T-cell (primary cell): ENCODE data around the gene FOXJ3. TPM values are rescaled to one million over a fixed set of nuclear protein-coding genes. Genes with fewer than 3 reads are reported as not detected.

ENCODE experiments used
- ATAC-seq, 4 experiments: fragments of 200-7000 bp in 3 of 4; fragments of 150-1000 bp in 1 of 4; cut with Tn5 transposase; replicated peaks in 1 of 4; 1 replicate in 3 of 4; 2 replicates in 1 of 4; pipeline ENCODE4 v1.10.0; 2021; ENCODE audit warnings: moderate library complexity in 3 of 4, mild to moderate bottlenecking in 2 of 4, moderate number of reproducible peaks in 1 of 4
- CTCF ChIA-PET, 2 donors: fragments of 300-600 bp; sonication (Branson Sonifier 250); formaldehyde crosslinking; loops; one replicate each; lab custom pipeline; 2022; ENCODE audit warnings: antibody characterized with exemption in 2 of 2; lab: Charles Lee
- POLR2A ChIA-PET, 2 donors: fragments of 300-600 bp; sonication (Branson Sonifier 250); formaldehyde crosslinking; loops; one replicate each; lab custom pipeline; 2022; ENCODE audit warnings: antibody characterized with exemption in 2 of 2; lab: Charles Lee
- DNase-seq, 35 experiments: peaks; one replicate each; pipeline versions ENCODE4 v3.0.0 to v3.0.0-alpha.2; 2013 to 2023
- H3K27ac ChIP-seq: one replicate; pipeline ENCODE4 v1.5.1; 2013; ENCODE audit warnings: low read length
- H3K27me3 ChIP-seq, 2 experiments: replicated peaks in 1 of 2; 1 replicate in 1 of 2; 2 replicates in 1 of 2; pipeline versions ENCODE4 v1.6.1 to v1.7.0; 2013; ENCODE audit warnings: low read length in 1 of 2, mixed read lengths in 1 of 2; ENCODE audit not compliant: control insufficient read depth in 2 of 2, insufficient read depth in 2 of 2; ENCODE audit errors: extremely low read depth in 1 of 2
- H3K36me3 ChIP-seq, 2 donors: 1 replicate in 1 of 2; 2 replicates in 1 of 2; pipeline versions ENCODE4 v1.6.1 to v1.7.0; 2013; ENCODE audit warnings: low read length in 1 of 2; ENCODE audit not compliant: control insufficient read depth in 2 of 2, insufficient read depth in 1 of 2; ENCODE audit errors: extremely low read depth in 1 of 2
- H3K4me1 ChIP-seq, 2 experiments: 1 replicate in 1 of 2; 2 replicates in 1 of 2; pipeline versions ENCODE4 v1.6.1 to v1.7.0; 2013; ENCODE audit warnings: low read length in 2 of 2, mixed read lengths in 1 of 2; ENCODE audit not compliant: insufficient read depth in 2 of 2, control insufficient read depth in 1 of 2; ENCODE audit errors: extremely low read depth in 1 of 2
- H3K4me3 ChIP-seq, 2 donors: 1 replicate in 1 of 2; 2 replicates in 1 of 2; pipeline versions ENCODE4 v1.5.1 to v1.7.0; 2013; ENCODE audit warnings: mild to moderate bottlenecking in 2 of 2, low read length in 1 of 2, moderate library complexity in 1 of 2; ENCODE audit not compliant: control insufficient read depth in 1 of 2; ENCODE audit errors: extremely low read depth in 1 of 2
- H3K9me3 ChIP-seq: 2 replicates; pipeline ENCODE4 v1.7.0; 2013
- H3K27ac Mint-ChIP-seq, 2 donors: one replicate each; pipeline ENCODE4 v1.8.0; 2020 to 2021; ENCODE audit warnings: mild to moderate bottlenecking in 2 of 2, mixed read lengths in 2 of 2
- H3K27me3 Mint-ChIP-seq, 2 donors: one replicate each; pipeline ENCODE4 v1.8.0; 2021 to 2022; ENCODE audit warnings: mixed read lengths in 2 of 2
- H3K36me3 Mint-ChIP-seq: one replicate; pipeline ENCODE4 v1.8.0; 2021; ENCODE audit warnings: mixed read lengths
- H3K4me1 Mint-ChIP-seq, 3 donors: one replicate each; pipeline ENCODE4 v1.8.0; 2020 to 2022; ENCODE audit warnings: mixed read lengths in 3 of 3, mild to moderate bottlenecking in 1 of 3
- H3K4me3 Mint-ChIP-seq, 3 donors: one replicate each; pipeline ENCODE4 v1.8.0; 2020 to 2022; ENCODE audit warnings: mild to moderate bottlenecking in 3 of 3, mixed read lengths in 3 of 3, moderate library complexity in 3 of 3
- H3K9me3 Mint-ChIP-seq, 3 donors: one replicate each; pipeline ENCODE4 v1.8.0; 2020 to 2022; ENCODE audit warnings: mixed read lengths in 3 of 3
- WGBS: methylation state at CpG from one replicate; pipeline ENCODE4 v1.1.5; 2013; ENCODE audit warnings: missing lambda C conversion rate; ENCODE audit not compliant: insufficient coverage; 5-methylcytosine and 5-hydroxymethylcytosine counted together
- total RNA-seq, 35 experiments: library from RNA in 6 of 35; stranded (reverse) in 6 of 35; fragments of 120-200 nt in 1 of 35; gene quantifications; one replicate each; pipeline versions ENCODE4 v1.2.1 to v1.2.4 and lab custom pipeline; 2013 to 2026

The FOXJ3 gene
- total RNA-seq, 5 donors from 2014 or later (not counting 1 experiment from before 2014, with no cell fraction given): 71.4 to 87.7 (median 77.8) TPM

GRCh38 chr1:42138586-42138985, 196.4 kb downstream of the FOXJ3 start:
- Histone ChIP-seq H3K4me3 (no peak overlapping the region), H3K4me1 (no peaks in the 10 kb centered on the region), H3K27me3 (peaks cover 0 to 16% of the 10 kb centered on the region in 2 experiments), H3K36me3 (no peaks in the 10 kb centered on the region), H3K9me3 (no peaks in the 10 kb centered on the region), H3K27ac (no peak overlapping the region)
- H3K4me1 Mint-ChIP-seq: peaks cover 5 to 7% (median 5%) of the 10 kb centered on the region in 3 donors
- no peak for DNase-seq
- H3K4me3 Mint-ChIP-seq: no peak overlapping the region
- 100% methylated on average over 1 of the region's 4 CpGs for WGBS
- no peaks in the 10 kb centered on the region for H3K9me3 Mint-ChIP-seq
- POLR2A ChIA-PET: no interaction called here
- CTCF ChIA-PET: no interaction called here
- no peaks in the 10 kb centered on the region for H3K36me3 Mint-ChIP-seq
- no peak overlapping the region for H3K27ac Mint-ChIP-seq
- peaks cover 11 to 25% of the 10 kb centered on the region in 2 donors for H3K27me3 Mint-ChIP-seq
- no peak for ATAC-seq

GRCh38 chr1:42137766-42138165, 197.3 kb downstream of the FOXJ3 start:
- H3K9me3 ChIP-seq: no peaks in the 10 kb centered on the region
- no peak overlapping the region for H3K27ac Mint-ChIP-seq
- H3K4me3 ChIP-seq: no peak overlapping the region
- H3K27me3 Mint-ChIP-seq: peaks cover 11 to 20% of the 10 kb centered on the region in 2 donors
- H3K27me3 ChIP-seq: peaks cover 0 to 15% of the 10 kb centered on the region in 2 experiments
- ChIA-PET POLR2A (no interaction called here), CTCF (no interaction called here)
- no peaks in the 10 kb centered on the region for H3K9me3 Mint-ChIP-seq
- no peaks in the 10 kb centered on the region for H3K4me1 ChIP-seq
- 93% methylated on average over 7 of the region's 10 CpGs for WGBS
- no peak overlapping the region for H3K27ac ChIP-seq
- no peak for DNase-seq
- H3K4me1 Mint-ChIP-seq: no peaks in the 10 kb centered on the region
- no peaks in the 10 kb centered on the region for H3K36me3 ChIP-seq
- H3K4me3 Mint-ChIP-seq: no peak overlapping the region
- ATAC-seq: no peak
- no peaks in the 10 kb centered on the region for H3K36me3 Mint-ChIP-seq

GRCh38 chr1:42136466-42136865, 198.6 kb downstream of the FOXJ3 start:
- DNase-seq (no peak), ATAC-seq (no peak)
- Mint-ChIP-seq H3K9me3 (no peaks in the 10 kb centered on the region), H3K36me3 (no peaks in the 10 kb centered on the region), H3K27ac (no peak overlapping the region), H3K27me3 (peaks cover 6 to 16% of the 10 kb centered on the region in 2 donors), H3K4me3 (no peak overlapping the region), H3K4me1 (no peaks in the 10 kb centered on the region)
- Histone ChIP-seq H3K9me3 (no peaks in the 10 kb centered on the region), H3K4me1 (no peaks in the 10 kb centered on the region), H3K27me3 (peaks cover 0 to 8% of the 10 kb centered on the region in 2 experiments), H3K27ac (no peak overlapping the region), H3K36me3 (no peaks in the 10 kb centered on the region), H3K4me3 (no peak overlapping the region)
- ChIA-PET POLR2A (no interaction called here), CTCF (no interaction called here)

GRCh38 chr1:42135426-42135825, 199.6 kb downstream of the FOXJ3 start:
- Mint-ChIP-seq H3K27me3 (peaks cover 6 to 10% of the 10 kb centered on the region in 2 donors), H3K4me3 (no peak overlapping the region), H3K27ac (no peak overlapping the region), H3K4me1 (no peaks in the 10 kb centered on the region), H3K36me3 (no peaks in the 10 kb centered on the region), H3K9me3 (no peaks in the 10 kb centered on the region)
- Histone ChIP-seq H3K27ac (no peak overlapping the region), H3K36me3 (no peaks in the 10 kb centered on the region), H3K27me3 (peaks cover 0 to 8% of the 10 kb centered on the region in 2 experiments), H3K4me3 (no peak overlapping the region), H3K4me1 (no peaks in the 10 kb centered on the region), H3K9me3 (no peaks in the 10 kb centered on the region)
- DNase-seq (no peak), ATAC-seq (no peak)
- ChIA-PET CTCF (no interaction called here), POLR2A (no interaction called here)
- WGBS: 70% methylated on average over 2 of the region's 3 CpGs

GRCh38 chr1:42133809-42134526, 201.1 kb downstream of the FOXJ3 start:
- no peak overlapping the region for H3K4me3 Mint-ChIP-seq

GRCh38 chr1:42133390-42133789, 201.6 kb downstream of the FOXJ3 start:
- Histone ChIP-seq H3K36me3 (no peaks in the 10 kb centered on the region), H3K27ac (no peak overlapping the region), H3K4me1 (no peaks in the 10 kb centered on the region), H3K4me3 (no peak overlapping the region), H3K9me3 (no peaks in the 10 kb centered on the region), H3K27me3 (peaks cover 0 to 8% of the 10 kb centered on the region in 2 experiments)
- POLR2A ChIA-PET: no interaction called here
- no peak for ATAC-seq
- Mint-ChIP-seq H3K4me3 (no peak overlapping the region), H3K9me3 (no peaks in the 10 kb centered on the region), H3K27me3 (peaks cover 6 to 11% of the 10 kb centered on the region in 2 donors), H3K4me1 (no peaks in the 10 kb centered on the region), H3K36me3 (no peaks in the 10 kb centered on the region), H3K27ac (no peak overlapping the region)
- 81% methylated on average over 3 of the region's 5 CpGs for WGBS
- no peak for DNase-seq
- CTCF ChIA-PET: no interaction called here

More at GRCh38 chr1:42133809-42134526, 201.1 kb downstream of the FOXJ3 start:
- ChIA-PET POLR2A (no interaction called here), CTCF (no interaction called here)
- H3K4me1 Mint-ChIP-seq: no peaks in the 10 kb centered on the region
- no peaks in the 10 kb centered on the region for H3K9me3 ChIP-seq
- ATAC-seq: no peak
- H3K9me3 Mint-ChIP-seq: no peaks in the 10 kb centered on the region
- no peaks in the 10 kb centered on the region for H3K36me3 Mint-ChIP-seq
- H3K4me1 ChIP-seq: no peaks in the 10 kb centered on the region
- no peaks in the 10 kb centered on the region for H3K36me3 ChIP-seq
- DNase-seq: no peak
- H3K4me3 ChIP-seq: no peak overlapping the region
- H3K27ac Mint-ChIP-seq: no peak overlapping the region
- 86% methylated on average over 8 of the region's 10 CpGs for WGBS
- peaks cover 0 to 8% of the 10 kb centered on the region in 2 experiments for H3K27me3 ChIP-seq
- H3K27ac ChIP-seq: no peak overlapping the region
- H3K27me3 Mint-ChIP-seq: peaks cover 11 to 13% of the 10 kb centered on the region in 2 donors
